ENCODE results near the gene MYOM3.
"Not testable (repeated sequence)": the region's sequence is repeated elsewhere in the genome, so short reads cannot be mapped to it uniquely, and the experiment has no call there.

MYOM3 gene

GRCh38 chr1:24069817-24070216 is 42.1 kb downstream of the MYOM3 start:
- DNase-seq = no peak

DNA sequence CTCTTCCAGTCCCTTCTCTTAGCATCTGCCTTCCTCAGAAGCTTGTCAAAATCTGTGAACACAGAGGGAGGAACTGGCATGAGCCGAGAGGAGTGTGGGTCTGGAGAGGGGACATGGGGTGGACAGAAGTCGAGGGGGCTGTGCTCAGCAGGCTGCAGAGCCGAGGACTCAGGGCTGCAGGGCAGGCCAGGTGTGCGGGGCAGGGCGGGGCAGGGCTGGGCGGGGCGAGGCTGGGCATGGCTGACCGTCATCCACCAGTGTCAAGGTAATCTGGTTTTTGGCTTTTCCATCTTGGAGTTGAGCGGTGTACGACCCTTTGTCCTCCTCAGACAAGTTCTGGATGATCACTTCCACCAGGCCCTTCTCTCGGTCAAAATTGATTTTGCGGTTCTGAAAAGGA is 44.0 kb downstream of the MYOM3 start:
- DNase-seq = no peak

DNA sequence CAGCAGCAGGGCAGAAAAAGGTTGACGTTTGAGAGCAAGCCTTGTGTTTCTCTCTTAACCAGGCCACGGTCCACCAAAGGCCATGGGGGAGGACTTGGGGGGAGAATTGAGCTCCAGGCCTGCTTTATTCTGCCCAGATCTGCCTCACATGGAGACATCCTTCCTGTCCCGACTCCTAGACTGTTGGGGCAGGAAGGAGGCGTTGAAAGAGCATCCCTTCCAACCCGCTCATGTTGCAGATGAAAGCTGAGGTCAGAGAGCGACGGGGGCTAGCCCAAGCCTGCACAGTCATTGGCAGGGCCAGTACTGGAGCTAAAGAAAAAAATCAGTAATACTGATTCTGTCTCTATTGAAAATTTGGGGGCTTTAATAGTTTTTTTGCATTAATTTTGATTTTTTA is 46.6 kb downstream of the MYOM3 start:
- DNase-seq = no peak

DNA sequence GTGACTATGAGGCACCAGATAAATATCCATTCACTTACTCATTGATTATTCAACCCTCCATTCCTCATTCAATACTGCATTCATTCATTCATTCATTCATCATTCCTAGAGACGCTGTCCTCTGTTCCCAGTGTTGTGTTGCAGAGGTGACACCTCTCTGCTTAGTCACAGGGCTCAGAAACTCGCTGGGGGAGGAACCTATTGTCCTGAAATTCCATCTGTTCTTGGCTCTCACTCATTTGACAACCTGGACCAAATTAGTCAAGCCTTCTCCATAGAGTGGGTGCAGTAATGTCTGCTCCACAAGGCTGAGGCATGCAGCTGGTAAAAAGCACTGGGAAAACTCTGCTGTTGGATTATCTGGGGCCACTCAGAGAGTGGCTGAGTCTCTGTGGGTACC is 49.7 kb downstream of the MYOM3 start:
- DNase-seq = no peak

- no peak for DNase-seq
Measured at GRCh38 chr1:24060482-24060881, 51.5 kb downstream of the MYOM3 start.

DNA sequence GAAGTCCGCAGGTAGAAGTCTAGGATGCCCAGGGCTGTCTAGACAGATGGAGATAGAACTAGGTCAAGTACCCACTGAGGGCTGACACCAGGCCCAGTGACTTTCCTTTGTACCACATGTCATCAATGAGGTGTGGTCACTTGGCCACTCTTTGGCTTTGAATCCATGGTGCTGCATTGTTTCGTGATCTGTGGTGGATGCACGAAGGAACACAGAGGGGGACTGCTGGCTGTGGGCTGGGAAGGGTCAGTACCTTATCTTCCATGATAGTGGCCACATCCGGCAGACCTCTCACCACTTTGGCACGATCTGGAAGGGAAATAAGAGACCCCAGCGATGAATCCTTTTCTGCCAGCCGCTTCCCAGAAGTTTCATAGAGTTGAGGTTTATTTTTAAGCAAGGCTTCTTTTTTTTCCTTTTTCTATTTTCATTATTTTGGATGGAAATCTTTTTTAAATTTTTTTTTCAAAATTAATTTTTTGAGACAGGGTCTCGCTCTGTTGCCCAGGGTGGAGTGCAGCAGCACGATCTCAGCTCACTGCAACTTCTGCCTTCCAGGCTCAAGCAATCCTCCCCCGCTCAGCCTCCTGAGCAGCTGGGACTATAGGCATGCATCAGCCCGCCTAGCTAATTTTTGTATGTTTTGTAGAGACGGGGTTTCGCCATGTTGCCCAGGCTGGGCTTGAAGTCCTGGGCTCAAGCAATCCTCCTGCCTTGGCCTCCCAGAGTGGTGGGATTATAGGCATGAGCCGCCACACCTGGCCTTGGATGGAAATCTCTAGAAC is 53.1 kb downstream of the MYOM3 start:
- no peak for DNase-seq

DNA sequence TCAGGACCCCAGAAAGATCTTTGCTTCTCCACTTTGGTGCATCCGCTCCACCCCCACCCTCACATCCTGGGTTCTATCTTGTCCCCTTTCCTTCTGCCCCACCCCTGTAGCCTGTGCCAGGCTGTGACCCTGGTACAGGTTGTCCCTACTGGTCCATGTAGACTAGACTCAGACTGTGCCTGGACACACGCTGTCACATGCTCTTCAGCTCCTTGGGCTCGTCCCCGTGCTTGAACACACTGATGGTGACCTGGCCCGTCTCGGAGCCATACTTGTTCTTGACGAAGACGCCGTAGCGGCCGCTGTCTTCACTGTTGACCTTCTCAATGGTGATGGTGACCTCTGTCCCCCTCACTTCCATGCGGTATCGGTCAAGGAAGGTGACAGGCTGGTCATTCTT is 54.8 kb downstream of the MYOM3 start:
- DNase-seq = no peak

- no peak for DNase-seq
Measured at GRCh38 chr1:24055681-24056080, 56.3 kb downstream of the MYOM3 start.

DNA sequence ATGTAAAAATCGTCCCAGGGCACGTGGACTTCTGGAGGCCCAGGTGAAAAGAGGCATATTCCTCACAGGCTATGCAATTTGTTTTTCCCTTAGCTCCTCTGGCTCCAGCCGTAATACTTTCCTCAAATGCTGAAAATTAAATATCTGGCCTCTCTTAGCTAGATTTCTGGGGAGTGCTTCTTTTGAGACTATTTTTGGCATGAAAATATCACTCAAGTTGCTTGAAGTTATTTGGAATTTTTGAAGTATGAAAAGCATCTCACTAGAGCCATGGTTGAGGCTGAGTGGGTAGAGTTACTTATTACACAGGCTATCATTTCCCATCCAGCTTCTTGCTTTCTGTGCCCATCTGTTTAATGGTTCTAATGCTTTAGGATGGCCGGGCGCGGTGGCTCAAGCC is 59.7 kb downstream of the MYOM3 start:
- no peak for DNase-seq

- DNase-seq = no peak
Measured at GRCh38 chr1:24051206-24051945, 60.6 kb downstream of the MYOM3 start.

DNA sequence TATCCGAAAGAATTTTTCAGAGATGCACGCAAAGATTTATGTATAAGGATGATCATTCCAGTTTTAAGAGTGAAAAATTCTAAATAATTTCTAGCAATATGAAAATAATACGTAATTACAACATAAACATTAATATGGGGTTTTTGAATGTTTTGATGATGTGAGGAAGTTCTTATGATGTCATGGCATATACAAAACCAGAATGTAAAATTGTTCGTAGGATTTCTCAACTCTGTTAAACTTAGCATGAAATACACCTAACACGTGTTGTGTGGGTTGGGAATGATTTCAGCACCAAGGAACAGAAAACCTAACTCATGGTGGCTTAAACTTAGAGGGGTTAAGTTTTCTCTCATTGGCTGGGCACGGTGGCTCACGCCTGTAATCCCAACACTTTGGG is 62.2 kb downstream of the MYOM3 start:
- DNase-seq = no peak

DNA sequence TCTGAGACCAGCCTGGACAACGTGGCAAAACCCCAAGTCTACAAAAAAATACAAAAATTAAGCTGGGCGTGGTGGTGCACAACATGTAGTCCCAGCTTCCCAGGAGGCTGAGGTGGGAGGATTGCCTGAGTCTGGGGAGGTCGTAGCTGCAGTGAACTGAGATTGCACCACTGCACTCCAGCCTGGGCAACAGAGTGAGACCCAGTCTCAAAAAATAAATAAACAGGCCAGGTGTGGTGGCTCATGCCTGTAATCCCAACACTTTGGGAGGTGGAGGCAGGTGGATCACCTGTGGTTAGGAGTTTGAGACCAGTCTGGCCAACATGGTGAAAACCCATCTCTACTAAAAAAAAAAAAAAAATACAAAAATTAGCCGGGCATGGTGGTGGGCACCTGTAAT is 63.0 kb downstream of the MYOM3 start:
- DNase-seq = not testable (repeated sequence)

GRCh38 chr1:24048205-24048869 is 63.6 kb downstream of the MYOM3 start:
- DNase-seq = no peak

- DNase-seq = no peak
Measured at GRCh38 chr1:24047110-24047477, 64.8 kb downstream of the MYOM3 start.

GRCh38 chr1:24045771-24046170 is 66.2 kb downstream of the MYOM3 start:
- no peak for DNase-seq

- not testable (repeated sequence) for DNase-seq
Measured at GRCh38 chr1:24044672-24045071, 67.3 kb downstream of the MYOM3 start.

- no peak for DNase-seq
Measured at GRCh38 chr1:24043345-24044032, 68.4 kb downstream of the MYOM3 start.

DNA sequence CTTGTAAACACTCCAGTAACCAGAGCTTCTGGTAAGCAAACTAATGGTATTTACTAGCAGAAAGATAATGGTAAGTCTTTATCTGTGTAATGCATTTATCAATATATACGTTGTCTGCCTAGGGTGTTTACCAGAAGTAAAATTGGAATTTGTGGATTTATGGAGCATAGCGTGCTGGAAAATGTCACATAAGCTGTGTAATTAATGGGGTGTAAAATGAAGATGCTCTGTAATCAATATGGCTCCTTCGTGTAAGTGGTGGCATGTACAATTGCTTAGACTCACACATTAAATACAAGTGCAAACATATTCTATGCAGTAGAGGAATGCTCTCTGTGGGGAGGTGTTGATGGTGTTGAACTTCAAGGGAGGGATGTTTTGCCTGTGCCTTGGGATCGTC is 69.6 kb downstream of the MYOM3 start:
- DNase-seq = no peak

- no peak for DNase-seq
Measured at GRCh38 chr1:24036088-24036487, 75.8 kb downstream of the MYOM3 start.

GRCh38 chr1:24032981-24033380 is 79.0 kb downstream of the MYOM3 start:
- DNase-seq = no peak

GRCh38 chr1:24030976-24031516 is 80.9 kb downstream of the MYOM3 start:
- DNase-seq = not testable (repeated sequence)

DNA sequence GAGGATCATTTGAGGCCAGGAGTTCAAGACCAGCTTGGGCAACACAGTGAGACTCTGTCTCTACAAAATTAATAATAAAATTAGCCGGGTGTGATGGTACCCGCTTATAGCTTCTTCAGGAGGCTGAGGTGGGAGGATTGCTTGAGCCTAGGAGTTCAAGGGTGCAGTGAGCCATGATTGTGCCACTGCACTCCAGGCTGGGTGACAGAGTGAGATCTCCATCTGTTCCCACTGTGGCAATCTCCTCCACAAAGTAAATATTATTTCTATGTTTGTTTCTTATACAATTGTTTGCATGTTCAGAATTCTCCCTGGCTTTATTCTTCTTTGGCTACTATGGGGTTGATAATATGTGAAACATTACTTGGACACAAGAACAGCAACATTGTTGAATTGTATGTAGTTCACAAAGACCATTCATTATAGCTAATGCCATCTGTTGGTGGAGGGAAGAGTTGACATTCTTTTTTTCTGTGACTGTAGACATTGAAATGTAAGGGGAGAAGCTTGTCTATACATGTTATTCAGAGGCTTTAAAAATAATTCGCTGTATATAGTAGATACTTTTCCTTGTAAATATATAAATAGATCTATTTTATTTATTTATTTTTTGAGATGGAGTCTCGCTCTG is 84.0 kb downstream of the MYOM3 start:
- DNase-seq = no peak
